ENCODE results near the gene CAMKMT. TPM values are rescaled to one million over a fixed set of nuclear protein-coding genes. Genes with fewer than 3 reads are reported as not detected.

The CAMKMT gene
- total and polyA plus RNA-seq, 8 donors: 1.4 to 27.4 (median 6.2) TPM

DNA sequence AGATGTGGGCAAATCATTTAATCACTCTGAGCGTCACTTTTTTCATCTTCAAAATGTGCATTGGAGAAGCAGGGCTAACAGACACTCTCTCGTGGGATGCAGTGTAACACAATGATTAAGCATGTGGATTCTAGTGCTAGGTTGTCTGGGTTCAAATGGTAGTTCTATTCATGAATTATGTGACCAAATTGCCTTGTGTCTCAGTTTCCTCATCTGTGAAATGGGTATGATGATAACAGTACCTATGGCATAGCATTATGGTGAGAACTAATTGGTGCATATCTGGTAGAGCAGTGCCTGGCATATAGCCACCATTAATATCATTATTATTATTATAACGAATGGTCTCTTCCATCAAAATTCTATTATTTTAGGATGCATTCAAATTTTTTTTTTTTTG, 437.4 kb downstream of the CAMKMT start:
- H3K27me3 ChIP-seq: peaks cover 12 to 86% (median 61%) of the 10 kb centered on the region in 3 donors
- DNase-seq: no peak
- intact Hi-C loops (cut with DNase I; ENCODE audit: low total_unique reads): no loop called here
- WGBS, 5 donors: 87 to 93% (median 91%) methylated on average over 3 of the region's 3 CpGs
- H3K27ac ChIP-seq: no peak overlapping the region
- no peaks in the 10 kb centered on the region for H3K36me3 ChIP-seq
- no peak for TF ChIP-seq EP300 (IDR thresholded peaks at IDR 0.05)
- no peak for TF ChIP-seq POLR2A (IDR thresholded peaks at IDR 0.05)
- TF ChIP-seq POLR2AphosphoS5 (IDR thresholded peaks at IDR 0.05): no peak
- TF ChIP-seq, protein P1, sequence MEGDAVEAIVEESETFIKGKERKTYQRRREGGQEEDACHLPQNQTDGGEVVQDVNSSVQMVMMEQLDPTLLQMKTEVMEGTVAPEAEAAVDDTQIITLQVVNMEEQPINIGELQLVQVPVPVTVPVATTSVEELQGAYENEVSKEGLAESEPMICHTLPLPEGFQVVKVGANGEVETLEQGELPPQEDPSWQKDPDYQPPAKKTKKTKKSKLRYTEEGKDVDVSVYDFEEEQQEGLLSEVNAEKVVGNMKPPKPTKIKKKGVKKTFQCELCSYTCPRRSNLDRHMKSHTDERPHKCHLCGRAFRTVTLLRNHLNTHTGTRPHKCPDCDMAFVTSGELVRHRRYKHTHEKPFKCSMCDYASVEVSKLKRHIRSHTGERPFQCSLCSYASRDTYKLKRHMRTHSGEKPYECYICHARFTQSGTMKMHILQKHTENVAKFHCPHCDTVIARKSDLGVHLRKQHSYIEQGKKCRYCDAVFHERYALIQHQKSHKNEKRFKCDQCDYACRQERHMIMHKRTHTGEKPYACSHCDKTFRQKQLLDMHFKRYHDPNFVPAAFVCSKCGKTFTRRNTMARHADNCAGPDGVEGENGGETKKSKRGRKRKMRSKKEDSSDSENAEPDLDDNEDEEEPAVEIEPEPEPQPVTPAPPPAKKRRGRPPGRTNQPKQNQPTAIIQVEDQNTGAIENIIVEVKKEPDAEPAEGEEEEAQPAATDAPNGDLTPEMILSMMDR (IDR thresholded peaks at IDR 0.05): no peak
- no peaks in the 10 kb centered on the region for H3K9me3 ChIP-seq
- H3K4me1 ChIP-seq: peaks cover 11 to 20% (median 17%) of the 10 kb centered on the region in 4 donors
- no peak overlapping the region for H3K4me3 ChIP-seq

DNA sequence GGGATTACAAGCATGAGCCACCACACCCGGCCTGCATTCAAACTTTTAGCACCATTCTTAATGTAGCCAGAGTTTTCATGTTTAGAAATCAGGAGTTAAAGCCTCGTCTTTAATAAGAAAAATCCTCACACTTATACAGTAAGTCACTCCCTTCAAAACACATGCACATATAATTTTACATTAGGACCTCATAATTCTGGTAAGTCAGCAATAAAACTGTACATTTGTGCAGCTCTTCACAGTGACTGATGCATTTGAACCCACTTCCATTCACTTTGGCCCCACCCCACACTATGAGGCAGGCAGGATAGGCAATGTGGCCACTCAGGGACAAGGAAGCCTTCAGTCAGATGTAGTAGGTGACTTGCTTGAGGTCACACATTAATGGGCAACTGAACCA, 438.0 kb downstream of the CAMKMT start:
- H3K27me3 ChIP-seq: peaks cover 12 to 92% (median 61%) of the 10 kb centered on the region in 3 donors
- H3K4me3 ChIP-seq: no peak overlapping the region
- no peaks in the 10 kb centered on the region for H3K36me3 ChIP-seq
- H3K9me3 ChIP-seq: no peaks in the 10 kb centered on the region
- H3K4me1 ChIP-seq: peaks cover 11 to 20% (median 17%) of the 10 kb centered on the region in 4 donors
- intact Hi-C loops (cut with DNase I; ENCODE audit: low total_unique reads): no loop called here
- no peak for TF ChIP-seq EP300 (IDR thresholded peaks at IDR 0.05)
- no peak for TF ChIP-seq POLR2A (IDR thresholded peaks at IDR 0.05)
- TF ChIP-seq, protein P1 (IDR thresholded peaks at IDR 0.05): no peak
- TF ChIP-seq POLR2AphosphoS5 (IDR thresholded peaks at IDR 0.05): no peak
- 74 to 84% (median 79%) methylated on average over 2 of the region's 2 CpGs for WGBS, 5 donors
- no peak overlapping the region for H3K27ac ChIP-seq
- DNase-seq: no peak

DNA sequence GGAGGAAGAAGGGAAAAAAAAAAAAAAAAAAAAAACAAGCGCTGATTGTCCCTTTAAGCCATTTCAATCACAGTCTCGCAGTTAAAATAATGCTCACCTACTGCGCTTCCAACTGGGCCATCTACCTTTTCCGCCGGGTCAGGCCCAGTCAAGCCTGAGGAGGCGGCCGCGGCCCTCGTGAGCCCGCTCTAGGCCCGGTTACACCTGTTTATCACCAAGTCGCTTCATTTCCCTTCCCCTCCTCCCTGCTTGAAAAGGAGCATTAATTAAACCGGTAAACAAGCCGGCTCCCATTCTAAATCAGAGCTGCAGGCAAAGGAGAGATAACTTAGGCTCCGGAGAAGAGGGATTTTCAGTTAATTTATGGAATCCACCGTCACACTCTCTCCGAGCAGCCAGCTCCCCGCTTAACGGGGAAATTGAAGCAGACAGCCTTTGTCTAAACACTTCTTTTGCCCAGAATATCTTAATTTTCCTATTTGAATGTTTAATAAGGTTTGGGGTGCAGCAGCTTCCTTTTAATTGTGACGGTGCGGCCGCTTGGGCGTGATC, 439.6 kb downstream of the CAMKMT start:
- no peaks in the 10 kb centered on the region for H3K36me3 ChIP-seq
- H3K27ac ChIP-seq: no peak overlapping the region
- H3K4me1 ChIP-seq: peaks cover 11 to 20% (median 17%) of the 10 kb centered on the region in 4 donors
- peaks cover 12 to 99% (median 72%) of the 10 kb centered on the region in 3 donors for H3K27me3 ChIP-seq
- TF ChIP-seq, protein P1 (IDR thresholded peaks at IDR 0.05): no peak
- TF ChIP-seq POLR2A (IDR thresholded peaks at IDR 0.05) (no peak), EP300 (IDR thresholded peaks at IDR 0.05) (no peak), POLR2AphosphoS5 (IDR thresholded peaks at IDR 0.05) (no peak)
- intact Hi-C loops (cut with DNase I; ENCODE audit: low total_unique reads): no loop called here
- peak overlapping the region in 2 of 4 donors; percentile 18 to 42 for H3K4me3 ChIP-seq
- 15 to 36% (median 29%) methylated on average over 23 of the region's 23 CpGs for WGBS, 5 donors
- peak in 1 of 2 donors; percentile 13 for DNase-seq
- H3K9me3 ChIP-seq: no peaks in the 10 kb centered on the region

DNA sequence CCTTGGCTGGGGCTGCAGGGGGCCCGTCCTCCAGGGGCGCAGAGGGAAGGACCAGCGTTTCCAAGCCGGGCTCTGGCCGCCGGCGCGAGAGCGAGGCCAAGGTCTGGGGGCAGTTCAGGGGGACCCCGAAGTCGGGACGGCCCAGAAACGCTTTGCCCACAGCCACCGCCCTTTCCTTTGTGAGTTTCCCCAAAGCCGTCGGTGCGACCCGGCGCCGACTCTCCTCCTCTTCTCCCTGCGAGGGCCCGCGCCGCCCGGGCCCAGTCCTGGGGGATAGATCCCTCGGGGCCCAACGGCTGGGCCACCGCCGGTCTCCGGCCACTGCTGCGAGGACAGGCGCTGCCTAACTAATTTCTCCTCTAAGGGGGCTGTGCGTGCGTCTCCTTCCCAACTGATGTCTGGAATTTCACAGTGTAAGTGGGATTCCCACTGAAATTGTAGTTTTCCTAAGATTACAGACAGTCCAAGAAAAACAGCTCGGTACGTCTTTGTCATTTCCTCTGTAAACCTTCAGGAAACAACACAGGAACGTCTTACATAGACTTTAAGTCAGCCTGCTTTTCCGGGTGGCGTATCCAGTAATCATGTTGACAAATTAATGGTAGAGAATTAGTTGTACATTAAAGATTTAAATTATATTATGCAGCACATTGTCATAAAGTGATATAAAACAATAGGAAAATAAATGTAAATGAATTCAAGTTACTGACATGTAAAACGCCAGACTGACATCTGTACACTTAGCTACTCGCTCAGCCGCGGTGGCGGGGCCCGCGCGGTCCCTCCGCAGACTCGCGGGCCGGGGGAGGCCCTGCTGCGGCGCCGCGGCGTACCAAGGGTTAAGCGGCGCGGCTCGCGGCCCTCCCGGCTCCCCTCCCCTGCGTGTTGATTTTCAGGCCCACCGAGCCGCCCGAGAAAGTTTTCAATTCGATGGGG, 440.4 kb downstream of the CAMKMT start:
- no peaks in the 10 kb centered on the region for H3K36me3 ChIP-seq
- peak overlapping the region; percentile 16 to 42 (median 17) for H3K4me3 ChIP-seq
- TF ChIP-seq, protein P1 (IDR thresholded peaks at IDR 0.05): no peak
- TF ChIP-seq EP300 (IDR thresholded peaks at IDR 0.05): no peak
- no peak for TF ChIP-seq POLR2A (IDR thresholded peaks at IDR 0.05)
- no peak for TF ChIP-seq POLR2AphosphoS5 (IDR thresholded peaks at IDR 0.05)
- DNase-seq: peak in 1 of 2 donors; percentile 14
- peaks cover 0 to 3% (median 0%) of the 10 kb centered on the region in 4 donors for H3K9me3 ChIP-seq
- intact Hi-C loops (cut with DNase I; ENCODE audit: low total_unique reads): no loop called here
- WGBS, 5 donors: 6 to 15% (median 9%) methylated on average over 53 to 67 of the region's 67 CpGs
- peaks cover 11 to 20% (median 17%) of the 10 kb centered on the region in 4 donors for H3K4me1 ChIP-seq
- peaks cover 12 to 99% (median 70%) of the 10 kb centered on the region in 3 donors for H3K27me3 ChIP-seq
- no peak overlapping the region for H3K27ac ChIP-seq
